ENCODE results near the gene USP17L13.
"Not testable (repeated sequence)": the region's sequence is repeated elsewhere in the genome, so short reads cannot be mapped to it uniquely, and the experiment has no call there.

The USP17L13 gene

GRCh38 chr4:9267319-9267718, 42.6 kb downstream of the USP17L13 start, which contains the start of gene USP17L22:
USP17L22 (plus strand) TSS chr4:9267619; CDS start chr4:9267619, 0 bp downstream.
- not testable (repeated sequence) for H3K4me1 ChIP-seq (ENCODE audit: insufficient read depth, low read length); H3K9me3 ChIP-seq (ENCODE audit: low read length); H2AFZ ChIP-seq (ENCODE audit: low read depth, low read length); H3K27me3 ChIP-seq (ENCODE audit: insufficient read depth, low read length); H3K4me3 ChIP-seq (ENCODE audit: low read length); H3K36me3 ChIP-seq (ENCODE audit: insufficient read depth, low read length)

GRCh38 chr4:9271719-9272118, 47.0 kb downstream of the USP17L13 start:
- not testable (repeated sequence) for H3K36me3 ChIP-seq (ENCODE audit: insufficient read depth, low read length); H2AFZ ChIP-seq (ENCODE audit: low read depth, low read length)

More at GRCh38 chr4:9271719-9272118, 47.0 kb downstream of the USP17L13 start:
- not testable (repeated sequence) for H3K27me3 ChIP-seq (ENCODE audit: insufficient read depth, low read length); H3K4me3 ChIP-seq (ENCODE audit: low read length); H3K9me3 ChIP-seq (ENCODE audit: low read length); H3K4me1 ChIP-seq (ENCODE audit: insufficient read depth, low read length)

Data from neuron (in vitro differentiated cells).